Measurements from ENCODE around the gene CIZ1.

CIZ1 gene

GRCh38 chr9:128211981-128212281 is 20.6 kb upstream of the CIZ1 start:
- no peak for DNase-seq

- DNase-seq, result no peak
These were observed 20.0 kb upstream of the CIZ1 start for GRCh38 chr9:128211186-128211980.

- no peak for DNase-seq
These were observed 17.7 kb upstream of the CIZ1 start for GRCh38 chr9:128208946-128209669.

DNA sequence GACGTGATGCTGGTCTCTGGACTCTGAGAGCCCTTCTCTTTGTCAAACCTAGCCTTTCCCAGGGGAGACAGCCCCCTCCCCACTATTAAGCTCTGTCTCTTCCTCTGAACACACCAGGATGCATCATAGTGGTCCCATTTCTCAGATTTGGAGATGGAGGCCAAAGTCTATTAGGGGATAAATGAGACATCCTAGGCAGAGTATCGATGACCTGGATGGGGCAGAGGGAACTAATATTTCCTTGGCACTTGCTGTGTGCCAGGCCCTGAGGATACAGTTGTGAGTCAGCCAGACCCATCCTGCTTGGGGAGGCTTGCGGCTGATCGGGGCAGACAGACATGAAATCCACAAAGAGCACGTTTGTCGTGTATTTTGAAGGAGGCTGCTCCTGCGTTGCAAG is 17.0 kb upstream of the CIZ1 start:
- DNase-seq, result no peak

DNA sequence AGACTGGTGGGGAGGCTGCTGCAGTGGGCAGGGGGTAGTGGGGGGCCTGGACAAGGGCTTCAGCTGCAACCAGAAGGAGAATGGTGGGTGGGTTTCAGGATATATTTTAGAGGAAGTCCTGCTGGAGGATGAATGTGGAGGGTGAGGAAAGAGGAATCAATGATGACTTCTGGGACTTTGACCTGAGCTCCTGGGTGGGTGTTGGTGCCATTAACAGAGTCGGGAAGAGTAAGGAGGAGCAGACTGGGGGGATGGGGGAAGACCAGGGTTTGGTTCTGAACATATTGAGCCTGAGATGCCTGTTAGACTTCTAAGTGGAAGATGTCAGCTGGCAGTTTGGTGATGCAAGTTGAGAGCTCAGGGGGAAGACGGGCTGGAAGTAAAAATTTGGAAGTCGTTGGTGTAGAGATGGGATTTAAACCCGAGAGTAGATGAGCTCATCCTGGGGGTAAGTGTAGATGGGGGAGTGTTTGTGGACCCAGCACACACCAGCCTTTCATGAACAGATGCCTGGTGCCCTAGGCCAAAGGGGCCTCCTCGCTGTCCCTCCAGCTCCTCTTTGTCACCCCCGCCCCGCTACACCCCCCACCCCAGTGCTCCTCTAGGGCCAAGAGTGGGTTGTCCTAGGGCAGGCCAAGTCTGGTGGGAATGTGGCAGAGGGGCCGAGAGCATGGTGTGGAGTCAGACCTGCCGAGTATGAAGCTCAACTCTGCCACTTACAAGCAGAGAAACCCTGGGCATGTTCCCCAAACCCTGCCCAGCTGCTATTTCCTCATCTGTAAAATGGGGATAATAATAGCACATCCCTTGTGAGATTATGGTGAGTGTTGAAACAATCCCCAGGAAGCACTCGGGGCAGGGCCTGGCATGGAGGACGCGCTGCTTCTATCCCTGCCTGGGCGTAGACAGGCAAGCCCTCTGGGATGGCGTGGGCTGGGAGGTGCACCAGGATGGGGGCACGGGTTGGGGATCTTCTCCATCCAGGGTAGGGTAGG is 15.8 kb upstream of the CIZ1 start:
- no peak for DNase-seq

- no peak for DNase-seq
These were observed 15.1 kb upstream of the CIZ1 start for GRCh38 chr9:128206484-128206883.

DNA sequence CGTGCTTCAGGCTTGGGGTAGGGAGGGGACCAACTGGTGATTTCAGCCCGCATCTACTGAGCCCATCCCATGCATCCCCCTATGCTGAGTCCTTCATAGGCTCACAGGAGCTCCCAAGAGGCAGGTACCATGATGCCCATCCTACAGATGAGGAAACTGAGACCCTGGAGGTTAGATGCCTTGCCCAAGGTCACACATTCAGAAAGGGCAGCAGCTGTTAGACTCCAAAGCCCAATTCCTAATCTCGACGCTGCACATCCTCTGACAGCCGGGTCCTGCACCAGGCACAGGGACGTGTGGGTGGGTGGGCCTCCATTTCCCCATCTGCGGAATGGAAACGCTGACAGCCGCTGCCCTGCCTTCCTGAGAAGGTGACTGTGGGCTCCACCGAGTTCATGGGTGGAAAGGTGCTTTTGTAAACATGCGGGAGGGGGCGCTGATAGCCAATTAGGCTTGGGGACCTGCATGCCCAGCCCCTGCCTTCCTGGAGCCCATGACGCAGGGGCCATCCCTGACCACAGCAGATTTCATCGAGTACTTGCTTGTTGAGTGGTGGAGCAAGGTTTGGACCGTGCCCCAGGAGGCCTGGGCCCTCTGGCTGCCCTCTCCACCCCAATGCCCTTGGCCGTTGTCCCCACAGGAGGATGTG is 14.0 kb upstream of the CIZ1 start:
- no peak for DNase-seq

- DNase-seq, result no peak
These were observed 13.5 kb upstream of the CIZ1 start for GRCh38 chr9:128204858-128205257.

DNA sequence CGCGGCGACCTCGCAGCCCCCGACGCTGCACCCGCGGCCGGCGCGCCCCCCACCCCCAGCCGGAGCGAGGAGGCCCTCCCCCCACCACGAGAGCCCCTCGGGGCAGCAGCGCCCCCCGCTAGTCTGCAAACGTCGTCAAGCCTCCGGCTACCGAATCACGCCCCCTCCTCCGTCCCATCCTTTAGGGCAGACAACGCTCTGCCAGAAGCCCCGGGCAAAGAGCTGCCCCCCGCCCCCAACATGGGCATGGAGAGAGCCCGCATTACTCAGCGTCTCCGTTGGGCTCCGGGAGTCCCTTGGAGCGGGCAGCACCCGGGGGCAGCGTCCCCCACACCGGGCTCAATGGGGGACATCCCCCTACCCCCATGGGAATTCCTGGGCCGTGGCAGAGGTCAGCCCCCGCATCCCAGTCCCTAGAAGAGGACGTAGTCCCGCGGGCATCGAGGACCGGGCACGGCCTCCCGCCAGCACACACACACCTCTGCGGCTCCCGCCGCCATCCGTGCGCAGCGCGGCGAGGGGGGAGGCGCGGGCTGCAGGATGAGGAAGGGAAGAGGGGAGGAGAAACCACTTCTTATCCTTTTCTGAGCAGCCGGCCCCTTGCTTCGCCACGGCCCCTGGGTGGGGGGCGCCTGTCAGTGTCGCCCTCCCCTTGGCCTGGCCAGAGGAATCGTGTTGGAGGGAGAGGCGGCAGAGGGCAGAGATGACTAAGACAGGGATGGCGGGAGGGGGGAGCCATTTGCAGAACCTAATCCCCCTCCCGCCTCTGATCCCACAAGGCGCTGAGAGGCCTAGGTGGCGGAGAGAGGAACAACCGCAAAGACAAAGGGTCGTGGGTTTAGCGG is 12.6 kb upstream of the CIZ1 start:
- DNase-seq, result peak in 1 of 2 experiments; percentile 37

DNA sequence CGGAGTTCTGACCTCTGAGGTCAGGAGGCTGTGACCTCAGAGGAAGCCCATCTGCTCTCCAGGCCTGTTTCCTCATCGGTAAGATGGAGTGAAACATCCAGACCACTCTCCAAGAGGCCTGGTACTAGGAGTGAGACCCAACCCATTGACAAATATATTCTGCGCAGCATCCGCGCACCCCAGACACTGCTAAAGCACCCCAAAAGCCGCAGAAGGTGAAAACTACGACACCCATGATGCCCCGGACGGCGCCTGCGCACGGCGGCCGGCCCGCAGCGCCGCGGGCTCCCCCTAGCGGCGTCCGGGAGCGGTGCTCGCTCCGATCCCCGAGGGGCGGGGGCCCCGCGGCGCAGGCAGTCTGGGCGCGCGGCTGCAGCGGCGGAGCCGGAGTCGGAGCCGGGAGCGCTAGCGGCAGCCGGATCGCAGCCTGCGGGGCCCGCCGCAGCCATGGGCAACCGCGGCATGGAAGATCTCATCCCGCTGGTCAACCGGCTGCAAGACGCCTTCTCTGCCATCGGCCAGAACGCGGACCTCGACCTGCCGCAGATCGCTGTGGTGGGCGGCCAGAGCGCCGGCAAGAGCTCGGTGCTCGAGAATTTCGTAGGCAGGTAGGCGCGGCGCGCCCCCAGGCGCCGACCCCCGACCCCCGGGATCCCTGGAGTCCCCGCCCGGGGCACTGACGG is 11.8 kb upstream of the CIZ1 start, which contains the start of gene DNM1:
Gene DNM1, plus strand, starts transcription at position 356 of the 683 bp plus-strand sequence. Its CDS starts 92 bp downstream, at position 448.
- peak; percentile 47 to 52 for DNase-seq

GRCh38 chr9:128202648-128203023 is 11.3 kb upstream of the CIZ1 start:
- DNase-seq, result no peak

DNA sequence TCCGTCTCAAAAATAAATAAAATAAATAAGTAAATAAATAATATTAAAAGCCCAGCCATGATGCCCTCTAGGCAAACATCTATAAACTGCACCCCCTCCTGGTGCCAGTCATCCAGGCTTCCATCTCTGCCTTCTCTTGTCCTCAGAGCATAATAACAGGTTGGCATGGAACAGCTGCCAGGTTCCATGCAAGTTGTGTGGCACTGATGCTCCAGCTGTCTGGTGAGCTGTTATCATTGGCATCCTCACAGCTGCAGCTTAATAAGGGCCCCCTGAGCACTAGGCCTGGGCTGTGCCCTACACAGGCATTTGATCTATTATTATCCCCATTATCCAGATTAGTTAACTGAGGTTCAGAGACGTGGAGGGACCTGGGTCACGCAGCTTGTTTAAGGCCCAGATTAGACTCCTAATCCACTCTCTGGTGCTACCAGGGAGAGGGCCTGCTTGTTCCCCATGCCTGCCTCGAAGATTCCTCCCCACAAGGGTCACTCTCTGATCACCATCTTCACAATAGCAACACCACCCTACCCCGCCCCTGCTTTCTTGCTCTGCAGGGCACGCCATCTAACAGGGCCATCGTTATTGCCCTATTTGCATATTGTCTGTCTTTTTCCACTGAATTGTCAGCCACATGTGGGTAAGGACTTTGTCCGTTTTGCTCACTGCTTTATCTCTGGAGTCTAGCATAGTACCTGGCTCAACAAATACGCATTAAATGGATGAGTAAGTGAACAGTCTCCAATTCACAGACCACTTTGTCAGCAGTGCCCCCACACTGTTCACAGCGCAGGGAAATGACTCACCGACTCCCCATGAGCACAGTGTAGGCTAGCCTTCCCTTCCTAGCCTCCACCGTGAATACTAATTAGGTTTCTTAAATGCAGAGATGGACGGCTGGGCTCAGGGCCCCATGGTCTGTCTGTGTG is 10.3 kb upstream of the CIZ1 start:
- no peak for DNase-seq

- DNase-seq, result no peak
These were observed 2.2 kb upstream of the CIZ1 start for GRCh38 chr9:128193469-128194096.

- no peak for DNase-seq
These were observed 1.4 kb upstream of the CIZ1 start for GRCh38 chr9:128192601-128193371.

DNA sequence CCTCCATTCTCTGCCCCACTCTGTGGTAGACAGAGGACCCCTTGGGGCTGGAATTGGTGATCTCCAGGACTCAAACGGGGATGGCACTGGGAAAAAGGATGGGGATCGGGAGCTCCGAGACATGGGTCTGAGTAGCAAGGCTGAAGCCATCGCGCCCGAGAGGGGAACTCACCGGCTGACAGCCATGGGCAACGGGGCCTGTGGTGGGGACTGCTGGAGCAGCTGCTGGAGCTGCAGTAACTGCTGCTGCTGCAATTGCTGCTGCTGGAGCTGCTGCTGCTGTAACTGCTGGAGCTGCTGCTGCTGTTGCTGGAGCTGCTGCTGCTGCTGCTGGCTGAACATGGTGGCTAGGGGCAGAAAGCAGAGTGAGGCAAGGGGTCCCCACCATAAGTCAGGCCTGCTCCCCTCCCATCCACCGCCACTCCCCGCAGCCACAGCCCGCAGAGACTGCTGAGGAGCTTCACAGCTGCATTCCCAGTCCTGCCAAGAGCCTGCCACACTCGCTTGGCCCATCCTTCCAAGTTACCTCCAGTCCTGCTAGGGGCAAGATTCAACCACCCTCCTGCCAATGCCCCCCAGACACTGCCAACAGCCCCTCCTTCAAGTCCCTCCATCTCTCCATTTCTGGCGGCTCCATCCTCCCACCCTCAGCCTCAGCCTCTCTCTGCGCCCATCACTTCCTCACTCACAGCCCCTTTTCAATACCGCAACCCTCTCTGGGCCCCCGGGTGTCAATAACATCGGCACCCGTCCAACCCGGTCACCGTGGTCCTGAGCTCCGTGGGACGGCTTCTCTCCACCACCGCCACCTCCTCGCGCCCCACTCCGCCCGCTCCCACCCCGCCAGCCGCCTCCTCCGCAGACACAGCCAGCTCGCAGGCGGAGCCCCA is 611 bp downstream of the CIZ1 start:
- no peak for DNase-seq

DNA sequence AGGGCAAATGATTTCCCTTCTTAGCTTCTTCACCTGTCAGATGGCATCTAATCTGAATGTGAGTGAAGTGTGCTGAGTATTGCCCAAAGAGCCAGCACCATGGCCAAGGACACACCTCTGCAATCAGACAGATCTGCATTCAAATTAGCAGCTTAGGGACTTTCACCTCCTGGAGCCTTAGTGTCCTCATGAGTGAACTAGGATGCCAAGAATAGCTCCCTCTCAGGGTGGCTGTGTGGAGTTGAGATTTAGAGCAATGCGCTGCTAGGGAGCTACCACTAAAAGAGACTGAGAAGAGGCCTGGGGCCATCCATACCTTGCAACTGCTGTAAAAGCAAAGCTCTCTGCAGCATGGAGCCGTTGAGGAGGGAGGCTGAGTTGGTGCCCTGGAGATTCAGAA is 1.4 kb downstream of the CIZ1 start:
- no peak for DNase-seq

DNA sequence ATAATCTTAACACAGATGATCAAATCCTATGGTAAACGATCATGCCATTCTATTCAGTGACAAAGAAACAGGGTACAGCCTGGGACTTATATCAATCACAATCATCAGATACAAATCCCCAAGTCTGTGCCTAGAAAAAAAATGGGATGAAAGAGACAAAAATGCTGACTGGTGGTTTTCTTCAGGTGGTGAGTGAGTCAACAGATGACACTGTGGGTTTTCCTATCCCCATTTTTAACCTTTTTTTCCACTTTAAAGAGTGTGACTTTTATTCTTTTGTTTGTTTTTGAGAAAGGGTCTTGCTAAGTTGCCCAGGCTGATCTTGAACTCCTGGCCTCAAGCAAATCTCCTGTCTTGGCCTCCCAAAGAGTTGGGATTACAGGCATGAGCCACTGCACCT is 3.2 kb downstream of the CIZ1 start:
- DNase-seq, result no peak

DNA sequence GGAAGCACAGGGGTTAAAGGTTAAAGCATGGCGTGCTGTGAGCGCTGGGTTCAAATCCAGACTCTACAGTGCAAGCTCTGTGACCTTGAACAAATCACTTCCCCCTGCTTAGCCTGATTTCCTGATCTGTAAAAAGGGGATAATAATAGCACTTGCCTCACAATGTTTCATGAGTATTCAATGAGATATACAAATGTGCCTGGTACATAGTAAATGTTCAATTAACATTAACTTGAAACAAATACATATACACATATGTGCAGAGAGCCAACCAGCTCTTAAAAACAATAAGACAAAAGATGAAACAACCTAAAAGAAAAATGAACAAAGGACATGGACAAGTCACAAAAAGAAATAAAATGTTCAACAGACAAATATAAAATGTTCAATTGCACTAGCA is 4.0 kb downstream of the CIZ1 start:
- no peak for DNase-seq
